SK-N-SH (cell line): Measurements from ENCODE around the gene INPPL1. TPM values are rescaled to one million over a fixed set of nuclear protein-coding genes. Genes with fewer than 3 reads are reported as not detected.

Experiments used
- CTCF ChIA-PET: fragments of 300-600, 350-600 bp; formaldehyde crosslinking; extraction: SDS; loops from one replicate; lab custom pipeline; 2021; lab: Yijun Ruan, JAX
- POLR2A ChIA-PET: fragments of 350-600 bp; sonication (Branson Sonifier 250); formaldehyde crosslinking; extraction: SDS; loops from one replicate; lab custom pipeline; 2020; ENCODE audit warnings: antibody characterized with exemption, inconsistent platforms; lab: Yijun Ruan, JAX
- DNase-seq: peaks from one replicate; pipeline ENCODE4 v3.0.0; 2012
- H2AFZ ChIP-seq: fragments of 200-600 bp; sonication (generic); 2 replicates; pipeline ENCODE4 v1.8.1; 2016; ENCODE audit warnings: antibody characterized with exemption, mild to moderate bottlenecking, low read depth
- H3F3A ChIP-seq: fragments of 200-600 bp; sonication (generic); replicated peaks from 2 replicates; pipeline ENCODE3; 2016; ENCODE audit warnings: antibody characterized with exemption, mild to moderate bottlenecking; ENCODE audit not compliant: insufficient read depth
- H3K27ac ChIP-seq, 2 experiments: fragments of 200-500 bp in 1 of 2; fragments of 200-600 bp in 1 of 2; sonication (Bioruptor generic) in 1 of 2; sonication (generic), shearing (Covaris generic) in 1 of 2; 2 replicates each; pipeline versions ENCODE4 v1.5.1 to v1.6.1; 2014 to 2016; ENCODE audit warnings: low read depth in 2 of 2, inconsistent platforms in 1 of 2, low read length in 1 of 2, mild to moderate bottlenecking in 1 of 2, mixed read lengths in 1 of 2
- H3K27me3 ChIP-seq: fragments of 200-600 bp; sonication (generic), shearing (Covaris generic); 2 replicates; pipeline ENCODE4 v1.6.1; 2016; ENCODE audit warnings: mixed run types; ENCODE audit not compliant: insufficient read depth
- H3K36me3 ChIP-seq, 2 experiments: fragments of 200-500 bp in 1 of 2; fragments of 200-600 bp in 1 of 2; sonication (Bioruptor generic) in 1 of 2; sonication (generic) in 1 of 2; replicated peaks in 1 of 2; 2 replicates each; pipeline versions ENCODE3 to v1.5.1; 2014 to 2016; ENCODE audit warnings: low read length in 1 of 2, mild to moderate bottlenecking in 1 of 2; ENCODE audit not compliant: insufficient read depth in 2 of 2, control insufficient read depth in 1 of 2
- H3K4me1 ChIP-seq, 2 experiments: fragments of 200-500 bp in 1 of 2; fragments of 200-600 bp in 1 of 2; sonication (Bioruptor generic) in 1 of 2; sonication (generic), shearing (Covaris generic) in 1 of 2; 2 replicates each; pipeline versions ENCODE4 v1.5.1 to v1.6.1; 2014 to 2016; ENCODE audit warnings: low read depth in 1 of 2, low read length in 1 of 2, mixed run types in 1 of 2; ENCODE audit not compliant: insufficient read depth in 2 of 2, control insufficient read depth in 1 of 2
- H3K4me2 ChIP-seq: fragments of 200-600 bp; sonication (generic), shearing (Covaris generic); 2 replicates; pipeline ENCODE4 v1.6.1; 2017; ENCODE audit warnings: mixed run types
- H3K4me3 ChIP-seq, 2 experiments: fragments of 200-500 bp in 1 of 2; fragments of 200-600 bp in 1 of 2; sonication (Bioruptor generic) in 1 of 2; sonication (generic), shearing (Covaris generic) in 1 of 2; 2 replicates each; pipeline versions ENCODE4 v1.5.1 to v1.8.1; 2014 to 2016; ENCODE audit warnings: low read depth in 2 of 2, inconsistent platforms in 1 of 2, low read length in 1 of 2, mild to moderate bottlenecking in 1 of 2, mixed read lengths in 1 of 2, moderate library complexity in 1 of 2
- H3K79me2 ChIP-seq: fragments of 200-600 bp; sonication (generic); 2 replicates; pipeline ENCODE4 v1.8.1; 2017; ENCODE audit warnings: mild to moderate bottlenecking; ENCODE audit not compliant: insufficient read depth
- H3K9ac ChIP-seq: fragments of 200-600 bp; sonication (generic); 2 replicates; pipeline ENCODE4 v1.6.1; 2017; ENCODE audit warnings: mixed run types
- H3K9me2 ChIP-seq: fragments of 200-600 bp; sonication (generic); 2 replicates; pipeline ENCODE4 v1.6.1; 2017; ENCODE audit warnings: mixed run types
- H3K9me3 ChIP-seq: fragments of 200-600 bp; sonication (generic); 2 replicates; pipeline ENCODE4 v1.6.1; 2017; ENCODE audit warnings: mixed run types, mild to moderate bottlenecking, moderate library complexity
- H4K20me1 ChIP-seq: fragments of 200-600 bp; sonication (generic); 2 replicates; pipeline ENCODE4 v1.6.1; 2017; ENCODE audit warnings: mild to moderate bottlenecking, mixed run types; ENCODE audit not compliant: insufficient read depth
- ELF1 ChIP-seq: IDR thresholded peaks from 2 replicates; pipeline ENCODE4 v1.4.0; 2012
- NFIC ChIP-seq: IDR thresholded peaks from 2 replicates; pipeline ENCODE4 v1.4.0; 2012; ENCODE audit warnings: borderline replicate concordance
- POLR2AphosphoS5 ChIP-seq: IDR thresholded peaks from 2 replicates; pipeline ENCODE4 v1.6.1; 2012; ENCODE audit warnings: low read depth, low read length
- RAD21 ChIP-seq: IDR thresholded peaks from 2 replicates; pipeline ENCODE4 v1.6.1; 2012; ENCODE audit warnings: mild to moderate bottlenecking, low read length
- SIN3A ChIP-seq: IDR thresholded peaks from 2 replicates; pipeline ENCODE4 v1.6.1; 2012; ENCODE audit warnings: low read depth, mild to moderate bottlenecking, low read length, moderate library complexity, borderline replicate concordance
- SMC3 ChIP-seq: IDR thresholded peaks from 2 replicates; pipeline ENCODE4 v1.6.1; 2012; ENCODE audit warnings: low read depth, low read length, improper control_type of control experiment
- TAF1 ChIP-seq: IDR thresholded peaks from 2 replicates; pipeline ENCODE4 v1.6.1; 2012; ENCODE audit warnings: low read depth, mild to moderate bottlenecking, low read length, moderate library complexity, borderline replicate concordance
- TCF12 ChIP-seq: IDR thresholded peaks from 2 replicates; pipeline ENCODE4 v1.4.0; 2012
- WGBS: methylation state at CpG from one replicate; pipeline ENCODE4 v1.1.6; 2017; ENCODE audit warnings: low lambda C conversion rate; 5-methylcytosine and 5-hydroxymethylcytosine counted together
- polyA plus RNA-seq, 3 experiments: library from polyadenylated mRNA; depleted of rRNA; stranded (reverse); fragments of >200 nt; gene quantifications; 2 replicates each; pipeline ENCODE4 v1.2.3, GENCODE V29; 2012
- TF ChIP-seq, protein P1 (sequence below): fragments of 200-600 bp; sonication (generic); IDR thresholded peaks from 2 replicates; pipeline ENCODE4 v1.6.1; 2017; ENCODE audit warnings: antibody characterized with exemption, mild to moderate bottlenecking, moderate library complexity
- TF ChIP-seq, protein P2 (sequence below): IDR thresholded peaks from 2 replicates; pipeline ENCODE4 v1.4.0; 2012; ENCODE audit warnings: low read depth, borderline replicate concordance
- TF ChIP-seq, protein P3 (sequence below): IDR thresholded peaks from 2 replicates; pipeline ENCODE4 v1.4.0; 2012; ENCODE audit warnings: low read depth, borderline replicate concordance
- TF ChIP-seq, protein P4 (sequence below): fragments of 150-350 bp; IDR thresholded peaks from 2 replicates; pipeline ENCODE4 v1.6.1; 2016; ENCODE audit warnings: mild to moderate bottlenecking, low read depth, low read length

Gene INPPL1
- polyA plus RNA-seq, 1 of the 3 experiments (the other 2 are of a cell fraction) = 123 TPM

DNA sequence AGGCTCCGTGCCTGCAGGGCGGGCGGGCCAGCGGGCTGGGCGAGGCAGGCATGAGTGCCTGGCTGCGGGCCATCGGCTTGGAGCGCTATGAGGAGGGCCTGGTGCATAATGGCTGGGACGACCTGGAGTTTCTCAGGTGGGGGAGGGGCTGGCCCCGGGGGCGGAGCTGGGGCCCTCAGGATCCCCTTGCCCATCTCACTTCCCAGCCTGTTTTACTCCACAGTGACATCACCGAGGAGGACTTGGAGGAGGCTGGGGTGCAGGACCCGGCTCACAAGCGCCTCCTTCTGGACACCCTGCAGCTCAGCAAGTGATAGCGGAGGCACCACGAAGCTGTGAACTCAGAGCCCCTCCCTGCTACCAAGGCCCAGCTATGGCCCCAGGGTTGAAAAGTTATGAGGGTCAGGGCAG lies 13.5 kb downstream of the INPPL1 start:
- Histone ChIP-seq H3F3A (peaks cover 56% of the 10 kb centered on the region), H2AFZ (no peak overlapping the region), H3K9me3 (no peaks in the 10 kb centered on the region), H3K4me1 (peaks cover 17 to 27% of the 10 kb centered on the region in 2 experiments; a peak in 2 of 4 replicates), H3K9me2 (no peaks in the 10 kb centered on the region), H3K36me3 (peaks cover 22 to 49% of the 10 kb centered on the region in 2 experiments), H3K27me3 (no peaks in the 10 kb centered on the region), H3K9ac (no peak overlapping the region), H3K79me2 (peaks cover 19% of the 10 kb centered on the region), H3K4me3 (peak overlapping the region; percentile 30 to 83; a peak in 2 of 4 replicates), H3K4me2 (peak overlapping the region; percentile 75; the same call in 1 of the 2 replicates), H4K20me1 (peaks cover 11% of the 10 kb centered on the region; the same call in 1 of the 2 replicates), H3K27ac (peak overlapping the region; percentile 64 to 90)
- ChIA-PET POLR2A (interaction anchor here (0.7 to 15.5 kb wide), 20 partner anchors 10 to 213 kb away, joined by 3 to 880 read pairs (median 11); partner anchors contain the start of genes ANAPC15, CLPB and INPPL1), CTCF (interaction anchor here (0.6 to 19.7 kb wide), 36 partner anchors 8 to 309 kb away, joined by 3 to 314 read pairs (median 5); partner anchors contain the start of genes CLPB, INPPL1 and RNF121)
- peak; percentile 87 for DNase-seq
- 71% methylated on average over 4 of the region's 16 CpGs for WGBS
- TF ChIP-seq, protein P1, sequence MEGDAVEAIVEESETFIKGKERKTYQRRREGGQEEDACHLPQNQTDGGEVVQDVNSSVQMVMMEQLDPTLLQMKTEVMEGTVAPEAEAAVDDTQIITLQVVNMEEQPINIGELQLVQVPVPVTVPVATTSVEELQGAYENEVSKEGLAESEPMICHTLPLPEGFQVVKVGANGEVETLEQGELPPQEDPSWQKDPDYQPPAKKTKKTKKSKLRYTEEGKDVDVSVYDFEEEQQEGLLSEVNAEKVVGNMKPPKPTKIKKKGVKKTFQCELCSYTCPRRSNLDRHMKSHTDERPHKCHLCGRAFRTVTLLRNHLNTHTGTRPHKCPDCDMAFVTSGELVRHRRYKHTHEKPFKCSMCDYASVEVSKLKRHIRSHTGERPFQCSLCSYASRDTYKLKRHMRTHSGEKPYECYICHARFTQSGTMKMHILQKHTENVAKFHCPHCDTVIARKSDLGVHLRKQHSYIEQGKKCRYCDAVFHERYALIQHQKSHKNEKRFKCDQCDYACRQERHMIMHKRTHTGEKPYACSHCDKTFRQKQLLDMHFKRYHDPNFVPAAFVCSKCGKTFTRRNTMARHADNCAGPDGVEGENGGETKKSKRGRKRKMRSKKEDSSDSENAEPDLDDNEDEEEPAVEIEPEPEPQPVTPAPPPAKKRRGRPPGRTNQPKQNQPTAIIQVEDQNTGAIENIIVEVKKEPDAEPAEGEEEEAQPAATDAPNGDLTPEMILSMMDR = peak; percentile 91
- TF ChIP-seq, protein P2, sequence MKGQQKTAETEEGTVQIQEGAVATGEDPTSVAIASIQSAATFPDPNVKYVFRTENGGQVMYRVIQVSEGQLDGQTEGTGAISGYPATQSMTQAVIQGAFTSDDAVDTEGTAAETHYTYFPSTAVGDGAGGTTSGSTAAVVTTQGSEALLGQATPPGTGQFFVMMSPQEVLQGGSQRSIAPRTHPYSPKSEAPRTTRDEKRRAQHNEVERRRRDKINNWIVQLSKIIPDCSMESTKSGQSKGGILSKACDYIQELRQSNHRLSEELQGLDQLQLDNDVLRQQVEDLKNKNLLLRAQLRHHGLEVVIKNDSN = no peak
- no peak for TF ChIP-seq TAF1
- TF ChIP-seq SIN3A = peak; percentile 76; the same call in 1 of the 2 replicates
- TF ChIP-seq POLR2AphosphoS5 = peak; percentile 25; the same call in 1 of the 2 replicates
- TF ChIP-seq NFIC = peak; percentile 19; the same call in 1 of the 2 replicates
- TF ChIP-seq, protein P3, sequence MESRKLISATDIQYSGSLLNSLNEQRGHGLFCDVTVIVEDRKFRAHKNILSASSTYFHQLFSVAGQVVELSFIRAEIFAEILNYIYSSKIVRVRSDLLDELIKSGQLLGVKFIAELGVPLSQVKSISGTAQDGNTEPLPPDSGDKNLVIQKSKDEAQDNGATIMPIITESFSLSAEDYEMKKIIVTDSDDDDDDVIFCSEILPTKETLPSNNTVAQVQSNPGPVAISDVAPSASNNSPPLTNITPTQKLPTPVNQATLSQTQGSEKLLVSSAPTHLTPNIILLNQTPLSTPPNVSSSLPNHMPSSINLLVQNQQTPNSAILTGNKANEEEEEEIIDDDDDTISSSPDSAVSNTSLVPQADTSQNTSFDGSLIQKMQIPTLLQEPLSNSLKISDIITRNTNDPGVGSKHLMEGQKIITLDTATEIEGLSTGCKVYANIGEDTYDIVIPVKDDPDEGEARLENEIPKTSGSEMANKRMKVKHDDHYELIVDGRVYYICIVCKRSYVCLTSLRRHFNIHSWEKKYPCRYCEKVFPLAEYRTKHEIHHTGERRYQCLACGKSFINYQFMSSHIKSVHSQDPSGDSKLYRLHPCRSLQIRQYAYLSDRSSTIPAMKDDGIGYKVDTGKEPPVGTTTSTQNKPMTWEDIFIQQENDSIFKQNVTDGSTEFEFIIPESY = peak; percentile 15; the same call in 1 of the 2 replicates
- TF ChIP-seq RAD21 = peak; percentile 56
- TF ChIP-seq, protein P4, sequence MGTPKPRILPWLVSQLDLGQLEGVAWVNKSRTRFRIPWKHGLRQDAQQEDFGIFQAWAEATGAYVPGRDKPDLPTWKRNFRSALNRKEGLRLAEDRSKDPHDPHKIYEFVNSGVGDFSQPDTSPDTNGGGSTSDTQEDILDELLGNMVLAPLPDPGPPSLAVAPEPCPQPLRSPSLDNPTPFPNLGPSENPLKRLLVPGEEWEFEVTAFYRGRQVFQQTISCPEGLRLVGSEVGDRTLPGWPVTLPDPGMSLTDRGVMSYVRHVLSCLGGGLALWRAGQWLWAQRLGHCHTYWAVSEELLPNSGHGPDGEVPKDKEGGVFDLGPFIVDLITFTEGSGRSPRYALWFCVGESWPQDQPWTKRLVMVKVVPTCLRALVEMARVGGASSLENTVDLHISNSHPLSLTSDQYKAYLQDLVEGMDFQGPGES = no peak
- peak; percentile 15; the same call in 1 of the 2 replicates for TF ChIP-seq TCF12
- peak; percentile 21; the same call in 1 of the 2 replicates for TF ChIP-seq ELF1
- peak; percentile 50 for TF ChIP-seq SMC3
